ENCODE measurements around the gene PARD3. TPM values are rescaled to one million over a fixed set of nuclear protein-coding genes. Genes with fewer than 3 reads are reported as not detected.

PARD3 gene
- total RNA-seq, 1 donor from 2014 or later, result 98.2 TPM

- no peaks in the 10 kb centered on the region for H3K27me3 ChIP-seq (ENCODE audit: control insufficient read depth, insufficient read depth, low read length)
- TF ChIP-seq CTCF (IDR thresholded peaks at IDR 0.05; ENCODE audit: insufficient read depth, low read length, severe bottlenecking), result no peak
- no peak overlapping the region for H3K4me3 ChIP-seq (ENCODE audit: low read depth, low read length)
- DNase-seq (ENCODE audit: low read depth) (no peak), FAIRE-seq (no peak)
- H3K36me3 ChIP-seq (ENCODE audit: control insufficient read depth, insufficient read depth, low read length), result no peaks in the 10 kb centered on the region
These were observed 521.0 kb downstream of the PARD3 start for GRCh38 chr10:34294137-34294536.

GRCh38 chr10:34292675-34293074 lies 522.4 kb downstream of the PARD3 start:
- Histone ChIP-seq H3K36me3 (ENCODE audit: control insufficient read depth, insufficient read depth, low read length) (no peaks in the 10 kb centered on the region), H3K27me3 (ENCODE audit: control insufficient read depth, insufficient read depth, low read length) (no peaks in the 10 kb centered on the region), H3K4me3 (ENCODE audit: low read depth, low read length) (no peak overlapping the region)
- DNase-seq (ENCODE audit: low read depth) (no peak), FAIRE-seq (no peak)
- no peak for TF ChIP-seq CTCF (IDR thresholded peaks at IDR 0.05; ENCODE audit: insufficient read depth, low read length, severe bottlenecking)

- FAIRE-seq, result no peak
- Histone ChIP-seq H3K27me3 (ENCODE audit: control insufficient read depth, insufficient read depth, low read length) (no peaks in the 10 kb centered on the region), H3K36me3 (ENCODE audit: control insufficient read depth, insufficient read depth, low read length) (no peaks in the 10 kb centered on the region), H3K4me3 (ENCODE audit: low read depth, low read length) (no peak overlapping the region)
- no peak for TF ChIP-seq CTCF (IDR thresholded peaks at IDR 0.05; ENCODE audit: insufficient read depth, low read length, severe bottlenecking)
- no peak for DNase-seq (ENCODE audit: low read depth)
These were observed 522.9 kb downstream of the PARD3 start for GRCh38 chr10:34292194-34292565.

GRCh38 chr10:34291466-34292193 lies 523.5 kb downstream of the PARD3 start:
- Histone ChIP-seq H3K4me3 (ENCODE audit: low read depth, low read length) (no peak overlapping the region), H3K27me3 (ENCODE audit: control insufficient read depth, insufficient read depth, low read length) (no peaks in the 10 kb centered on the region), H3K36me3 (ENCODE audit: control insufficient read depth, insufficient read depth, low read length) (no peaks in the 10 kb centered on the region)
- FAIRE-seq, result no peak
- DNase-seq (ENCODE audit: low read depth), result no peak
- no peak for TF ChIP-seq CTCF (IDR thresholded peaks at IDR 0.05; ENCODE audit: insufficient read depth, low read length, severe bottlenecking)

GRCh38 chr10:34290412-34291081 lies 524.5 kb downstream of the PARD3 start:
- H3K36me3 ChIP-seq (ENCODE audit: control insufficient read depth, insufficient read depth, low read length), result no peaks in the 10 kb centered on the region
- DNase-seq (ENCODE audit: low read depth), result peak; percentile 37
- no peaks in the 10 kb centered on the region for H3K27me3 ChIP-seq (ENCODE audit: control insufficient read depth, insufficient read depth, low read length)
- no peak for TF ChIP-seq CTCF (IDR thresholded peaks at IDR 0.05; ENCODE audit: insufficient read depth, low read length, severe bottlenecking)
- FAIRE-seq, result no peak
- H3K4me3 ChIP-seq (ENCODE audit: low read depth, low read length), result no peak overlapping the region
